Neural progenitor cell (in vitro differentiated cells): Measurements from ENCODE around the gene MKNK1.

ENCODE experiments used
- CTCF ChIP-seq: fragments of 200-600 bp; sonication (generic); IDR thresholded peaks from 2 replicates; pipeline ENCODE4 v1.5.1; 2017; ENCODE audit warnings: antibody characterized with exemption, mild to moderate bottlenecking
- EZH2 ChIP-seq: fragments of 200-600 bp; sonication (generic); IDR thresholded peaks from 2 replicates; pipeline ENCODE4 v1.6.1; 2017; ENCODE audit warnings: antibody characterized with exemption, mild to moderate bottlenecking, moderate library complexity
- EZH2phosphoT487 ChIP-seq: fragments of 200-600 bp; sonication (generic); IDR thresholded peaks from 2 replicates; pipeline ENCODE4 v1.6.1; 2017; ENCODE audit warnings: antibody characterized with exemption

- TF ChIP-seq CTCF (no peak), EZH2 (no peak), EZH2phosphoT487 (no peak)
These were observed 45.7 kb downstream of the MKNK1 start for GRCh38 chr1:46558141-46558963.
